Thoracic aorta (tissue), 2 donors: ENCODE data around the gene ARID1B. TPM values are rescaled to one million over a fixed set of nuclear protein-coding genes. Genes with fewer than 3 reads are reported as not detected.

Experiments
- ATAC-seq: fragments of 150-250 bp; one replicate; pipeline ENCODE4 v1.8.0; 2017; ENCODE audit warnings: low read depth; ENCODE audit not compliant: insufficient number of reproducible peaks, low FRiP score
- DNase-seq: peaks from one replicate; pipeline ENCODE4 v3.0.0-alpha.2; 2020; ENCODE audit warnings: low spot score
- H3K27ac ChIP-seq, 2 donors: fragments of 200-600 bp; sonication (generic); 1 replicate in 1 of 2; 2 replicates in 1 of 2; pipeline ENCODE4 v1.5.1; 2016; ENCODE audit warnings: mild to moderate bottlenecking in 2 of 2, moderate library complexity in 2 of 2
- H3K27me3 ChIP-seq: fragments of 200-600 bp; sonication (generic); replicated peaks from 2 replicates; pipeline ENCODE4 v1.6.0; 2016; ENCODE audit warnings: mild to moderate bottlenecking; ENCODE audit not compliant: insufficient read depth
- H3K36me3 ChIP-seq: fragments of 200-600 bp; sonication (generic); one replicate; pipeline ENCODE4 v1.5.1; 2016
- H3K4me1 ChIP-seq, 2 donors: fragments of 200-600 bp; sonication (generic); 1 replicate in 1 of 2; 2 replicates in 1 of 2; pipeline versions ENCODE4 v1.5.1 to v1.6.0; 2016; ENCODE audit warnings: low read depth in 2 of 2, mild to moderate bottlenecking in 1 of 2; ENCODE audit not compliant: control insufficient read depth in 1 of 2
- H3K4me3 ChIP-seq: fragments of 200-600 bp; sonication (generic); 2 replicates; pipeline ENCODE4 v1.5.1; 2016; ENCODE audit warnings: mild to moderate bottlenecking
- H3K9me3 ChIP-seq: fragments of 200-600 bp; sonication (generic); 2 replicates; pipeline ENCODE4 v1.5.1; 2016
- total RNA-seq, 2 donors: library from RNA; depleted of rRNA; stranded (reverse); fragments of >200 nt; gene quantifications; one replicate each; pipeline versions ENCODE4 v1.1.0 to v1.2.3, GENCODE V29; 2016
- TF ChIP-seq, protein P1 (sequence below): fragments of 200-600 bp; sonication (generic); IDR thresholded peaks from one replicate; pipeline ENCODE4 v1.5.1; 2019; ENCODE audit warnings: antibody characterized with exemption

ARID1B gene
- total RNA-seq, 2 donors from 2014 or later = 120 to 158 TPM

DNA sequence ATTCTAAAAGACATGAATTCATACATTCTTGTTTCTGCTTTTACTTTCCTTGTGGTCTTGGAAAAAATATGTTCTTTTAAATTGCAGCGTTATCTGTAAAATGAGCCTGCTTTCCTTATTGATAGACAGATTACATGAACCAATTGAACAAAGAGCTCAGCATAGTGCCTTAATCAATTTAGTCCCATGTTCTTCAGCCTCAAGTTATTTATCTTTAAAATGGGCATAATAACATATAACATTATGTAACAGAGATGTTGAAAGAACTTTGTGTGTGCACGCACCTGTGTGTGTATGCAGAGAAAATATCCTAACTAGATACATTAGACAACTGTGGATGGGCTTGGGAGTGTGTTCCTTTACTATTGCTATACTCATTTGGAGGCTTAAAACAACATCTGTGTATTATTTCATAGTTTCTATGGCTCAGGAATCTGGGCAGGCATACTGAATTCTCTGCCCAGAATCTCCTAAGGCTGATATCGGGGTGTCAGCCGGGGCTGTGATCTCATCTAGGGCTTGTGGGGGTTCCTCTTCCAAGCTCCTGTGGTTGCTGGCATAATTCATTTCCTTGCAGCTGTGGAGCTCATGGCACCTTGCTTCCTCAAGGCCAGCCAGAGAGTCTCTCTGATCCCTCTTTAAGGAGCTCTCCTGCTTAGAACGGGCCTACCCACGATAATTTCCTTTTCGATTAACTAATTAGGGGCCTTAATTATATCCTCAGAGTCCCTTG is 194.1 kb downstream of the ARID1B start:
- Histone ChIP-seq H3K27me3 (no peaks in the 10 kb centered on the region), H3K27ac (no peak overlapping the region), H3K4me1 (peaks cover 15 to 45% of the 10 kb centered on the region in 2 donors), H3K4me3 (no peak overlapping the region), H3K36me3 (no peaks in the 10 kb centered on the region), H3K9me3 (no peaks in the 10 kb centered on the region)
- TF ChIP-seq, protein P1, sequence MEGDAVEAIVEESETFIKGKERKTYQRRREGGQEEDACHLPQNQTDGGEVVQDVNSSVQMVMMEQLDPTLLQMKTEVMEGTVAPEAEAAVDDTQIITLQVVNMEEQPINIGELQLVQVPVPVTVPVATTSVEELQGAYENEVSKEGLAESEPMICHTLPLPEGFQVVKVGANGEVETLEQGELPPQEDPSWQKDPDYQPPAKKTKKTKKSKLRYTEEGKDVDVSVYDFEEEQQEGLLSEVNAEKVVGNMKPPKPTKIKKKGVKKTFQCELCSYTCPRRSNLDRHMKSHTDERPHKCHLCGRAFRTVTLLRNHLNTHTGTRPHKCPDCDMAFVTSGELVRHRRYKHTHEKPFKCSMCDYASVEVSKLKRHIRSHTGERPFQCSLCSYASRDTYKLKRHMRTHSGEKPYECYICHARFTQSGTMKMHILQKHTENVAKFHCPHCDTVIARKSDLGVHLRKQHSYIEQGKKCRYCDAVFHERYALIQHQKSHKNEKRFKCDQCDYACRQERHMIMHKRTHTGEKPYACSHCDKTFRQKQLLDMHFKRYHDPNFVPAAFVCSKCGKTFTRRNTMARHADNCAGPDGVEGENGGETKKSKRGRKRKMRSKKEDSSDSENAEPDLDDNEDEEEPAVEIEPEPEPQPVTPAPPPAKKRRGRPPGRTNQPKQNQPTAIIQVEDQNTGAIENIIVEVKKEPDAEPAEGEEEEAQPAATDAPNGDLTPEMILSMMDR = no peak
- DNase-seq (no peak), ATAC-seq (no peak)

GRCh38 chr6:156972145-156972544 is 195.0 kb downstream of the ARID1B start:
- Histone ChIP-seq H3K27ac (no peak overlapping the region), H3K4me3 (no peak overlapping the region), H3K9me3 (no peaks in the 10 kb centered on the region), H3K36me3 (no peaks in the 10 kb centered on the region), H3K27me3 (no peaks in the 10 kb centered on the region), H3K4me1 (peaks cover 19 to 52% of the 10 kb centered on the region in 2 donors)
- DNase-seq (no peak), ATAC-seq (no peak)
- TF ChIP-seq, protein P1 = no peak

DNA sequence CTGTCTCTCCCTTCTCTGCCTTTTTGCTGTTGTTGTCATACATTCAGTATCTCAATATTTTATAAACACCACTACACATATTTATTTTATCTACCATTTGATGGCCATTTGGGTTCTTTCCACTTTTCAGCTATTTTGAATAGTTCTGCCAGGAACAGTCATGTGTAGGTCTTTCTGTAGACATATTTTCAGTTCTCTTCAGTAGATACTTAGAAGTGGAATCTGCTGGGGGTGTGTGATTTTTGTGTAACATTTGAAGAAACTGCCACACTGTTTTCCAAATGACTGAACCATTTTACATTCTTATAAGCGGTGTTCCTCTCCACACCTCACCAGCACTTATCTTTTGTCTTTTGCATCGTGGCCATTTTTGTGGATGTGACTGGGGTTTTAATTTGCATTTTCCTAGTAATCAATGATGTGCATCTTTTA is 197.7 kb downstream of the ARID1B start:
- DNase-seq (no peak), ATAC-seq (no peak)
- Histone ChIP-seq H3K36me3 (no peaks in the 10 kb centered on the region), H3K4me3 (no peak overlapping the region), H3K27ac (no peak overlapping the region), H3K4me1 (peaks cover 29 to 73% of the 10 kb centered on the region in 2 donors), H3K27me3 (no peaks in the 10 kb centered on the region), H3K9me3 (no peaks in the 10 kb centered on the region)
- TF ChIP-seq, protein P1 = no peak

GRCh38 chr6:156975414-156975813 is 198.2 kb downstream of the ARID1B start:
- no peaks in the 10 kb centered on the region for H3K27me3 ChIP-seq

More at GRCh38 chr6:156975414-156975813, 198.2 kb downstream of the ARID1B start:
- DNase-seq = no peak
- no peak for ATAC-seq
- H3K4me3 ChIP-seq = no peak overlapping the region
- peaks cover 28 to 71% of the 10 kb centered on the region in 2 donors for H3K4me1 ChIP-seq
- H3K27ac ChIP-seq = no peak overlapping the region
- no peaks in the 10 kb centered on the region for H3K9me3 ChIP-seq
- TF ChIP-seq, protein P1 = no peak
- H3K36me3 ChIP-seq = no peaks in the 10 kb centered on the region
